ENCODE measurements around the gene EBI3.
"Not testable (repeated sequence)": the region's sequence is repeated elsewhere in the genome, so short reads cannot be mapped to it uniquely, and the experiment has no call there.

The EBI3 gene

DNA sequence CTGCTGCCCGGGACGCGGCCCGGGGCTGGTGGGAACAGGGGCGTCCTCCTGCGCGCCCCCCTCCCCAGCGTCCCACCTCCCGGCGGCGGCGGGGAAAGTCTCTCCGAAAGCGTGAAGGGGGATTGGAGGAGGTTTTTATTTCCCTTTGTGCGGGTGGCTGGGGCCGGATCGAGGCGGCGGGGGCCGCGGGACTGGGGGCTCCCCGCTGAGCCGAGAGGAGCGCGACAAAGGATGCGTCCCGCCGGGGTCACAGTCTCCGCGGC, 49.9 kb downstream of the EBI3 start:
- no peak for DNase-seq
- TF ChIP-seq, protein P1, sequence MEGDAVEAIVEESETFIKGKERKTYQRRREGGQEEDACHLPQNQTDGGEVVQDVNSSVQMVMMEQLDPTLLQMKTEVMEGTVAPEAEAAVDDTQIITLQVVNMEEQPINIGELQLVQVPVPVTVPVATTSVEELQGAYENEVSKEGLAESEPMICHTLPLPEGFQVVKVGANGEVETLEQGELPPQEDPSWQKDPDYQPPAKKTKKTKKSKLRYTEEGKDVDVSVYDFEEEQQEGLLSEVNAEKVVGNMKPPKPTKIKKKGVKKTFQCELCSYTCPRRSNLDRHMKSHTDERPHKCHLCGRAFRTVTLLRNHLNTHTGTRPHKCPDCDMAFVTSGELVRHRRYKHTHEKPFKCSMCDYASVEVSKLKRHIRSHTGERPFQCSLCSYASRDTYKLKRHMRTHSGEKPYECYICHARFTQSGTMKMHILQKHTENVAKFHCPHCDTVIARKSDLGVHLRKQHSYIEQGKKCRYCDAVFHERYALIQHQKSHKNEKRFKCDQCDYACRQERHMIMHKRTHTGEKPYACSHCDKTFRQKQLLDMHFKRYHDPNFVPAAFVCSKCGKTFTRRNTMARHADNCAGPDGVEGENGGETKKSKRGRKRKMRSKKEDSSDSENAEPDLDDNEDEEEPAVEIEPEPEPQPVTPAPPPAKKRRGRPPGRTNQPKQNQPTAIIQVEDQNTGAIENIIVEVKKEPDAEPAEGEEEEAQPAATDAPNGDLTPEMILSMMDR (IDR thresholded peaks at IDR 0.05; ENCODE audit: low read depth, low read length): no peak
- Histone ChIP-seq H3K36me3 (peaks cover 7% of the 10 kb centered on the region; the same call in 1 of the 2 replicates), H3K4me3 (ENCODE audit: low read depth, low read length) (peak overlapping the region; percentile 62), H3K9me3 (ENCODE audit: severe bottlenecking) (no peaks in the 10 kb centered on the region), H3K27me3 (ENCODE audit: insufficient read depth, low read depth, severe bottlenecking) (no peaks in the 10 kb centered on the region), H3K27ac (peak overlapping the region; percentile 76)

DNA sequence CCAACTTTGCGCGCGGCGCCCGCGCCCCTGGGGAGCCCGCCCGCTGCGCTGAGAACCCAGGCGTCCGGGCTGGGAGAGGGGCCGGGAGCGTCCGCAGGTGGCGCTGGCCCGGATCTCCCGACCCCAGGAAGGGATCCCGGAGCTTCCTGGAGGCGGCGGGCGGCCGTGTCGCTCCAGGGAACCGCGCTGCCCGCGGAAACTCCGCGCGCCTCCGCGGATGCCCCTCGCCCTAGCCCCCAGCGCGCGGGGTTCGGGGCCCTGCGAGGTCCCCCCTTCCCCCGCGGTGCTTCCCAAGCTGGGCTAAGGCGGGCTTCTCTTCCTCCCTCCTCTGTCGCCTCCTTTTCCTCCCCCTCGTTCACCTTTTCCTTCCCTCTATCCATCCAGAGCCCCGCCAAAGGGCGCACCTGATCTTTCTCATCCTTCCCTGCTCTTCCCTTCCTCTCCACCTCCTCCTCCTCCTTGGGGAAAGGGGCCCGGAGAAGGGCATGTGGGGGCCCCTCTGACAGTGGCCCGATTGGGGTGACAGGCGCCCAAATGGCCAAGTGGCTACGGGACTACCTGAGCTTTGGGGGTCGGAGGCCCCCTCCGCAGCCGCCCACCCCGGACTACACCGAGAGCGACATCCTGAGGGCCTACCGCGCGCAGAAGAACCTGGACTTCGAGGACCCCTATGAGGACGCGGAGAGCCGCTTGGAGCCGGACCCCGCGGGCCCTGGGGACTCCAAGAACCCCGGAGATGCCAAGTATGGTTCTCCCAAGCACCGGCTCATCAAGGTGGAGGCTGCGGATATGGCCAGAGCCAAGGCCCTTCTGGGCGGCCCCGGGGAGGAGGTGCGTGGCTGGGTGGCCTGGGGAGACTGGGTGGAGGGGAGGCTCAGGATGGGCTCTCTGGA, 50.5 kb downstream of the EBI3 start:
- Histone ChIP-seq H3K9me3 (ENCODE audit: severe bottlenecking) (no peaks in the 10 kb centered on the region), H3K4me3 (ENCODE audit: low read depth, low read length) (peak overlapping the region; percentile 62), H3K27ac (peak overlapping the region; percentile 76), H3K27me3 (ENCODE audit: insufficient read depth, low read depth, severe bottlenecking) (no peaks in the 10 kb centered on the region), H3K36me3 (peaks cover 7% of the 10 kb centered on the region; the same call in 1 of the 2 replicates)
- peak; percentile 24 for DNase-seq
- TF ChIP-seq, protein P1 (IDR thresholded peaks at IDR 0.05; ENCODE audit: low read depth, low read length): peak; percentile 27; the same call in 1 of the 2 replicates

DNA sequence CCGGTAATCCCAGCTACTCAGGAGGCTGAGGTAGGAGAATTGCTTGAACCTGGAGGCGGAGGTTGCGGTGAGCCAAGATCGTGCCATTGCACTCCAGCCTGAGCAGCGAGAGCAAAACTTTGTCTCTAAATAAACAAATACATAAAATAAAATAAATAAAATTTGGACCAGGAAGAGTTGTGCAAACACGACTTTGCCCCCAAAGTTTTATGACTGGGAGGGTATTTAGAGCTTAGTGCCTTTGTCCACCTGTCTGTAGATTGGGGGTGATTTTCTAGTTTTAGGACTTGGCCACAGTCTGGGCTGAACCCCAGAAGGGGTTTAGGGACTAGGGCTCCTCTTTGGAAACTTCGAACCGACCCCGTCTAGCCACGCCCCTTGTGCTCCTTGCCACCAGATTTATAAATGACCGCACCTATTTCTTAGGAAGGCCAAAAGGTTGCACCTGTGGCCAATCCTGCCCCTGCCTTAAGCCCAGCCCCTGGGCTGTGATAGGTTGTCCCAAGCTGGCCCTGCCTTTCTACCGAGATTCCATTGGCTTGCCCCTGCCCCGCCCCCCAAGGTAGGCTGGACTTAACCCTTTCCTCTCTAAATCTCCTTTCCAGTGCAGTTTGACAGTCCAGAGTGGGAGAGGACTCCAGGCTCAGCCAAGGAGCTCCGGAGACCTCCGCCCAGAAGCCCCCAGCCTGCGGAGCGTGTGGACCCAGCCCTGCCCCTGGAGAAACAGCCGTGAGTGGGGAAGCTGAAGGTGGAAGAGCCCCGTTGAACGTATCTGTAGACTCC, 55.0 kb downstream of the EBI3 start:
- no peaks in the 10 kb centered on the region for H3K27me3 ChIP-seq (ENCODE audit: insufficient read depth, low read depth, severe bottlenecking)
- H3K9me3 ChIP-seq (ENCODE audit: severe bottlenecking): no peaks in the 10 kb centered on the region
- H3K27ac ChIP-seq: no peak overlapping the region
- peaks cover 13% of the 10 kb centered on the region for H3K36me3 ChIP-seq
- peak; percentile 39 for DNase-seq
- TF ChIP-seq, protein P1 (IDR thresholded peaks at IDR 0.05; ENCODE audit: low read depth, low read length): no peak
- no peak overlapping the region for H3K4me3 ChIP-seq (ENCODE audit: low read depth, low read length)

DNA sequence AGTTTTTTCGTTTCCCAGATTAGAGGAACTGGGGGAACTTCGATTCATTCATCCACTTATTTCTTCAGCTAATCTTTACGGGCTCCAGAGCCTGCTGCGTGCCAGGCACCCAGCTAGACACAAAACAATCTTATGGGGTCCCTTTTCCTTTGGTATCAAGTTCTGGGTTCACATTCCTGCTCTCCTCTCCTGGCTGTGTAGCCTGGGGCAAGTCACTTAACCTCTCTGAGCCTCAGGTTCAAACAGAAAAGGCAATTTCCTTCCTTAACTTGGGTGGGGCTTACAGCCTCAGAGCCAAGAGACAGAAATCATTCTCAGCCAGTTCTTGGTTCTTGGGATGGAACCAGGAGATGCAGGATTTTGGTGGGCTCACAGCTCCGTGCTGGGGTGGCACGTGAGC, 55.7 kb downstream of the EBI3 start:
- Histone ChIP-seq H3K27me3 (ENCODE audit: insufficient read depth, low read depth, severe bottlenecking) (no peaks in the 10 kb centered on the region), H3K4me3 (ENCODE audit: low read depth, low read length) (no peak overlapping the region), H3K9me3 (ENCODE audit: severe bottlenecking) (no peaks in the 10 kb centered on the region), H3K27ac (no peak overlapping the region), H3K36me3 (peaks cover 13% of the 10 kb centered on the region)
- no peak for DNase-seq
- TF ChIP-seq, protein P1 (IDR thresholded peaks at IDR 0.05; ENCODE audit: low read depth, low read length): no peak

- H3K27me3 ChIP-seq (ENCODE audit: insufficient read depth, low read depth, severe bottlenecking); H3K4me3 ChIP-seq (ENCODE audit: low read depth, low read length); H3K27ac ChIP-seq; DNase-seq; H3K9me3 ChIP-seq (ENCODE audit: severe bottlenecking): not testable (repeated sequence)
- H3K36me3 ChIP-seq: peaks cover 13% of the 10 kb centered on the region
These were observed 56.8 kb downstream of the EBI3 start for GRCh38 chr19:4286141-4286540.

All from WERI-Rb-1 (cell line).